MG63 (cell line): ENCODE data around the gene LRGUK. TPM values are rescaled to one million over a fixed set of nuclear protein-coding genes. Genes with fewer than 3 reads are reported as not detected.
A peak's percentile ranks its signal among the peaks of the same experiment; 100 is the strongest.

Experiments
- DNase-seq: peaks from one replicate; pipeline ENCODE4 v3.0.0-alpha.2; 2020
- H3K27me3 ChIP-seq: fragments of 250-450 bp; sonication (Bioruptor Pico); 2 replicates; pipeline ENCODE4 v1.5.1; 2020; ENCODE audit warnings: mild to moderate bottlenecking, moderate library complexity
- H3K36me3 ChIP-seq: fragments of 250-450 bp; sonication (Bioruptor Pico); 2 replicates; pipeline ENCODE4 v1.5.1; 2020; ENCODE audit warnings: mild to moderate bottlenecking, moderate library complexity
- H3K4me3 ChIP-seq: fragments of 250-450 bp; sonication (Bioruptor Pico); 2 replicates; pipeline ENCODE4 v1.5.1; 2020; ENCODE audit warnings: mild to moderate bottlenecking, moderate library complexity
- H3K9me3 ChIP-seq: fragments of 250-450 bp; sonication (Bioruptor Pico); 2 replicates; pipeline ENCODE4 v1.5.1; 2020; ENCODE audit warnings: mild to moderate bottlenecking, moderate library complexity
- total RNA-seq: library from RNA; depleted of rRNA; stranded (reverse); fragments of >200 nt; shearing (Covaris generic); gene quantifications from 2 replicates; pipeline ENCODE4 v1.2.3, GENCODE V29; 2014; ENCODE audit warnings: low replicate concordance; rRNA removed

LRGUK gene
- total RNA-seq, 1 experiment from 2014 or later: not detected

- no peak overlapping the region for H3K4me3 ChIP-seq
- no peaks in the 10 kb centered on the region for H3K9me3 ChIP-seq
- peak; percentile 0 for DNase-seq
- H3K36me3 ChIP-seq: no peaks in the 10 kb centered on the region; the same call in 1 of the 2 replicates
- H3K27me3 ChIP-seq: no peaks in the 10 kb centered on the region
Measured at GRCh38 chr7:134298902-134299683, 172.0 kb downstream of the LRGUK start.

- no peak overlapping the region for H3K4me3 ChIP-seq
- H3K9me3 ChIP-seq: no peaks in the 10 kb centered on the region
- no peaks in the 10 kb centered on the region for H3K27me3 ChIP-seq
- DNase-seq: no peak
- H3K36me3 ChIP-seq: no peaks in the 10 kb centered on the region; the same call in 1 of the 2 replicates
Measured at GRCh38 chr7:134300988-134301387, 173.8 kb downstream of the LRGUK start.

DNA sequence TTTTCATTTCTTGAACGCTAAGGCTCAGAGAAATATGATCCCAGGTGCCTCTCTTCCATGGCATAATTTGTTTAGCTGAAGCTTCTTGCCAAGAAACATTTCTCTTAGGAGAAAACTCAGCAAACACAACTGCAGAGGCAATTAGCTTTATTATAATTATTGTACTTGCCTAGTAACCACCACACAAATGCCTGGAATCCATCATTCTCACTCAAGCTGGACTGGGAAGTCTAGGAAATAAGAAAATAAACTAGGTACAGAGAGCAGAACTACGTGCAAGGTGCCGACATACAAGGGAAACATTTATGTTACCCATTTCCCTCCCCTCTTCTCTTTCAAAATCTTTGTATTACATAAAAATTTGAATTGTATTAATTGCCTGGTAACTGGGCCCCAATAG is 174.5 kb downstream of the LRGUK start:
- no peak for DNase-seq
- Histone ChIP-seq H3K36me3 (no peaks in the 10 kb centered on the region), H3K27me3 (no peaks in the 10 kb centered on the region), H3K4me3 (no peak overlapping the region), H3K9me3 (no peaks in the 10 kb centered on the region)

GRCh38 chr7:134302120-134302519 is 175.0 kb downstream of the LRGUK start:
- H3K9me3 ChIP-seq: no peaks in the 10 kb centered on the region
- H3K36me3 ChIP-seq: no peaks in the 10 kb centered on the region
- DNase-seq: no peak
- no peak overlapping the region for H3K4me3 ChIP-seq
- no peaks in the 10 kb centered on the region for H3K27me3 ChIP-seq

GRCh38 chr7:134307320-134307719 is 180.2 kb downstream of the LRGUK start:
- no peak overlapping the region for H3K4me3 ChIP-seq
- no peaks in the 10 kb centered on the region for H3K36me3 ChIP-seq
- DNase-seq: no peak
- H3K27me3 ChIP-seq: no peaks in the 10 kb centered on the region
- no peaks in the 10 kb centered on the region for H3K9me3 ChIP-seq

DNA sequence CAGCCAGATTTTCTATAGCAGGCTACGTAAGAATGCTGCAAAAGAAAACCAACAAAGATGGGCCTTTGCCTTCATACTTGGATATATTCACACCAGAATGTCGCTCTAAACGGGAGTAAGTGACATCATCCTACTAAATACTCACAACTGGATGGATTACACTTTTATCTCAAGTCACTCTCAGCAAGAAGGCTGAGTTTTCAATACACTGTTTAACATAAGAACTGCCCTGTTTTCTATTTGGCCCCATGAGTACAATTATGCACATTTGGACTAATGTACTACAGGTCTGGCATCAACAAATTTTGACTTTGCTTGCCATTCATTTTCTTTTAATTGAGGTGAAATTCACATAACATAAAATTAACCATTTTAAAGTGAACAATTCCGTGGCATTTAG is 181.4 kb downstream of the LRGUK start:
- Histone ChIP-seq H3K4me3 (no peak overlapping the region), H3K36me3 (no peaks in the 10 kb centered on the region), H3K9me3 (no peaks in the 10 kb centered on the region), H3K27me3 (no peaks in the 10 kb centered on the region)
- no peak for DNase-seq

GRCh38 chr7:134311807-134312206 is 184.7 kb downstream of the LRGUK start:
- H3K4me3 ChIP-seq: no peak overlapping the region
- H3K36me3 ChIP-seq: no peaks in the 10 kb centered on the region
- no peaks in the 10 kb centered on the region for H3K27me3 ChIP-seq
- DNase-seq: no peak
- no peaks in the 10 kb centered on the region for H3K9me3 ChIP-seq

DNA sequence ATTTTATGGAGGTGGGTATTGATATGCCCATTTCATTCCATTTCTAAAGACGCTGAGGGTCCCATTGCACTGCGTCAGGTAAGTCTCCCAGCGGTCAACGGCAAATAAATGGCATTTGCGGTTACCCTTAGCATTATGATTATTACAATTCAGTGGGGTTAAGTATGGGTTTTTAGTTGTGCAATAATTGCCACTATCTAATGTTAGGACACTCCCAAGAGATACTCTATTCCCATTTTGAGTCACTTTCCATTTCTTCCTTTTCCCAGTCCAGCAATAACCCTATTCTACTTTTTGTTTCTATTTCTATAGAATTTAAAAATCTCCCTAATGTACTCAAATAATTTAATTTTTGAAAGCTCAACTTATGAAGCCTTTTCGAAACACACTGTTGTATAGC is 185.6 kb downstream of the LRGUK start:
- H3K4me3 ChIP-seq: no peak overlapping the region
- H3K36me3 ChIP-seq: no peaks in the 10 kb centered on the region
- H3K27me3 ChIP-seq: no peaks in the 10 kb centered on the region
- H3K9me3 ChIP-seq: no peaks in the 10 kb centered on the region
- no peak for DNase-seq

- no peaks in the 10 kb centered on the region for H3K9me3 ChIP-seq
- no peak overlapping the region for H3K4me3 ChIP-seq
- no peaks in the 10 kb centered on the region for H3K36me3 ChIP-seq
- H3K27me3 ChIP-seq: no peaks in the 10 kb centered on the region
- DNase-seq: no peak
Measured at GRCh38 chr7:134313543-134313942, 186.4 kb downstream of the LRGUK start.

Other genes with a start within 250 kb of the LRGUK start
- gene SLC35B4, start 189.6 kb downstream of the LRGUK start, total RNA-seq: 5.3 and 6.5 TPM in 2 replicates